ENCODE measurements around the gene SIAE. TPM values are rescaled to one million over a fixed set of nuclear protein-coding genes. Genes with fewer than 3 reads are reported as not detected.
A peak's percentile ranks its signal among the peaks of the same experiment; 100 is the strongest.

The SIAE gene
- total and polyA plus RNA-seq, 2 of the 4 experiments (the other 2 are of a cell fraction) = 4.7 to 12.0 TPM

DNA sequence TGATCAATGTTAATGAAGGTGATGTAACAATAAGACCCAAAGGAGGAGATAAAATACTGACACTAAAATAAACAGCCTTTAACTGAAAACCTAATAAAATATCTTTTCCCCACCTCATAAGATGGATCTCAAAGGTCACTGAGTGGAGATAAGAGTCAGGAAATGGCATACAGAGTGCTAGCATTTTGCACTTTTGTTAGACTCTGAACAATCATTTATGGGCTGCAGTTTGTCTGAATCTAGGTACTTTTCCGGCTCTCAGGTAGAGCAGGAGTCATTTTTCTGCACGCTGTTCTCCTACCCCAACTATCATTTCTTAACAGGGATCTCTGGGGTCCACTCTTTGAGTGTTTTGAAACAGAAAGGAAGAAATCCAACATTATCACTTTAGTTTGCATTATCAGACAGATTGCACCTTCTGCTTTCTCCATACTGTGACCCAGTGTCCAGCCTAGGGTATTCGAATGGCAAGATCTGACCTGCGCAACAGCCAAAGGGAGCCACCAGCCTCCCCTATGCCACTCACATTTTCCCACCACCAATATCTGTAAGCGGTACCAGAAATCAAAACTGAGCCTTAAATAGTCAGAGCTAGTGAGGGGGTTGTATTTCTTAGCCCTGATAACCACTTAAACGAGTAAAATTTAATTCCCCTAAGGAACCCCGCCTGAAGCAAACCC, 863 bp downstream of the SIAE start:
- Histone ChIP-seq H3K27me3 (ENCODE audit: control insufficient read depth, insufficient read depth, low read length) (no peaks in the 10 kb centered on the region), H2AFZ (replicated peaks; ENCODE audit: low read length, poor library complexity) (no peak overlapping the region), H2BK5ac (ENCODE audit: low read depth, low read length, poor library complexity, severe bottlenecking) (no peak overlapping the region), H3K4me3 (ENCODE audit: insufficient read depth, low read depth, low read length) (peak overlapping the region; percentile 83), H2AK5ac (ENCODE audit: low read depth, low read length) (peak overlapping the region; percentile 60), H3K18ac (ENCODE audit: low read depth, low read length) (no peak overlapping the region), H3K4me1 (ENCODE audit: control insufficient read depth, insufficient read depth, low read length) (peaks cover 9% of the 10 kb centered on the region), H4K8ac (ENCODE audit: low read depth in 2 of 2, low read length in 2 of 2) (peak overlapping the region; percentile 46 to 70; a peak in 2 of 4 replicates), H3K9me3 (ENCODE audit: control insufficient read depth, insufficient read depth, low read length) (no peaks in the 10 kb centered on the region), H4K91ac (ENCODE audit: insufficient read depth, low read depth, low read length) (no peak overlapping the region), H3K14ac (replicated peaks; ENCODE audit: low read depth, low read length) (peak overlapping the region; percentile 60; the same call in 1 of the 2 replicates), H2BK20ac (ENCODE audit: low read depth, low read length) (no peak overlapping the region), H4K5ac (ENCODE audit: low read depth, low read length) (no peak overlapping the region), H3K23ac (ENCODE audit: low read depth, low read length) (peak overlapping the region; percentile 72), H3K56ac (ENCODE audit: extremely low read depth, insufficient read depth, low read length) (peak overlapping the region; percentile 58; the same call in 1 of the 2 replicates), H2BK15ac (ENCODE audit: low read depth, low read length) (no peak overlapping the region), H3K9me1 (ENCODE audit: insufficient read depth, low read length) (peaks cover 4% of the 10 kb centered on the region; the same call in 1 of the 2 replicates), H3K79me1 (ENCODE audit: low read depth in 1 of 2, low read length in 2 of 2) (peaks cover 10 to 20% of the 10 kb centered on the region in 2 experiments; a peak in 3 of 4 replicates), H4K20me1 (ENCODE audit: insufficient read depth, low read length) (no peaks in the 10 kb centered on the region), H3K36me3 (ENCODE audit: control insufficient read depth, insufficient read depth, low read length) (no peaks in the 10 kb centered on the region; the same call in 1 of the 2 replicates), H3K9ac (ENCODE audit: low read depth, low read length) (peak overlapping the region; percentile 83), H3K27ac (ENCODE audit: insufficient read depth, low read length) (peak overlapping the region; percentile 77; the same call in 1 of the 2 replicates), H3K4me2 (ENCODE audit: low read depth, low read length) (peak overlapping the region; percentile 89), H2BK120ac (ENCODE audit: low read depth, low read length) (no peak overlapping the region), H3K4ac (ENCODE audit: low read depth, low read length) (peak overlapping the region; percentile 83), H2AK9ac (replicated peaks; ENCODE audit: low read depth, low read length, poor library complexity) (no peak overlapping the region)
- ATAC-seq (ENCODE audit: low read depth) = no peak
- intact Hi-C loops (cut with micrococcal nuclease) (loop anchor here (1.0 to 10.0 kb wide), 4 partner anchors 72 to 165 kb away; partner anchors contain the start of gene MSANTD2), in situ Hi-C loops (cut with MboI; ENCODE audit: low sequenced_read_pairs) (loop anchor here (5.0 to 25.0 kb wide), 2 partner anchors 90 to 740 kb away; partner anchors contain the start of gene ESAM), dilution Hi-C loops (cut with HindIII; ENCODE audit: low sequenced_read_pairs, unreplicated experiment) (no loop called here)
- TF ChIP-seq CTCF (conservative IDR thresholded peaks at IDR 0.05; ENCODE audit: low read depth, low read length) = no peak
- TF ChIP-seq ELK1 (IDR thresholded peaks at IDR 0.05; ENCODE audit: borderline replicate concordance, low read depth, low read length) = no peak
- no peak for TF ChIP-seq RCOR1 (IDR thresholded peaks at IDR 0.05; ENCODE audit: insufficient replicate concordance, low read length)
- TF ChIP-seq BHLHE40 (IDR thresholded peaks at IDR 0.05; ENCODE audit: low read depth, low read length) = no peak
- TF ChIP-seq MAZ (IDR thresholded peaks at IDR 0.05; ENCODE audit: borderline replicate concordance, low read depth, low read length) = no peak
- no peak for TF ChIP-seq FOS (IDR thresholded peaks at IDR 0.05; ENCODE audit: low read depth, low read length)
- TF ChIP-seq NFE2L2 (IDR thresholded peaks at IDR 0.05; ENCODE audit: low read depth, low read length) = no peak
- TF ChIP-seq MAFK (IDR thresholded peaks at IDR 0.05; ENCODE audit: low read depth, low read length) = no peak
- TF ChIP-seq RFX5 (IDR thresholded peaks at IDR 0.05; ENCODE audit: low read depth, low read length) = no peak
- TF ChIP-seq USF2 (IDR thresholded peaks at IDR 0.05; ENCODE audit: low read depth, low read length) = no peak
- no peak for TF ChIP-seq RAD21 (IDR thresholded peaks at IDR 0.05; ENCODE audit: low read length)
- no peak for TF ChIP-seq POLR2A (IDR thresholded peaks at IDR 0.05; ENCODE audit: low read depth, low read length)
- DNase-seq = no peak
- POLR2A ChIA-PET (ENCODE audit: unreplicated experiment) = interaction anchor here (0.6 kb wide), 1 partner anchor 123 kb away, joined by 3 read pairs; no protein-coding TSS in a partner anchor
- no TSS peak for BruUV-seq (replicated peaks)
- no CpG with 5 or more reads among the region's 7 CpGs for WGBS, 2 experiments (ENCODE audit: extremely low coverage in 2 of 2, insufficient read length in 1 of 2)
- CTCF ChIA-PET = no interaction called here
